Measurements from ENCODE around the gene GARNL3.

The GARNL3 gene

GRCh38 chr9:127237801-127238200 lies 26.8 kb upstream of the GARNL3 start:
- peak; percentile 68 for DNase-seq (ENCODE audit: low read depth)
- H3K4me3 ChIP-seq (ENCODE audit: low read length) = no peak overlapping the region
- no peak for TF ChIP-seq CTCF (IDR thresholded peaks at IDR 0.05; ENCODE audit: insufficient read depth, low read depth, low read length, missing control alignments)

- no peak for TF ChIP-seq CTCF (IDR thresholded peaks at IDR 0.05; ENCODE audit: insufficient read depth, low read depth, low read length, missing control alignments)
- no peak for DNase-seq (ENCODE audit: low read depth)
- H3K4me3 ChIP-seq (ENCODE audit: low read length) = no peak overlapping the region
Measured at GRCh38 chr9:127241354-127241753, 23.2 kb upstream of the GARNL3 start.

GRCh38 chr9:127244609-127245601 lies 19.7 kb upstream of the GARNL3 start:
- no peak for TF ChIP-seq CTCF (IDR thresholded peaks at IDR 0.05; ENCODE audit: insufficient read depth, low read depth, low read length, missing control alignments)
- peak; percentile 97 for DNase-seq (ENCODE audit: low read depth)
- H3K4me3 ChIP-seq (ENCODE audit: low read length) = peak overlapping the region; percentile 68

- TF ChIP-seq CTCF (IDR thresholded peaks at IDR 0.05; ENCODE audit: insufficient read depth, low read depth, low read length, missing control alignments) = no peak
- peak overlapping the region; percentile 68 for H3K4me3 ChIP-seq (ENCODE audit: low read length)
- no peak for DNase-seq (ENCODE audit: low read depth)
Measured at GRCh38 chr9:127245637-127246164, 18.9 kb upstream of the GARNL3 start.

- TF ChIP-seq CTCF (IDR thresholded peaks at IDR 0.05; ENCODE audit: insufficient read depth, low read depth, low read length, missing control alignments) = no peak
- peak; percentile 33 for DNase-seq (ENCODE audit: low read depth)
- H3K4me3 ChIP-seq (ENCODE audit: low read length) = no peak overlapping the region
Measured at GRCh38 chr9:127248241-127248640, 16.3 kb upstream of the GARNL3 start.

GRCh38 chr9:127249877-127250276 lies 14.7 kb upstream of the GARNL3 start:
- no peak overlapping the region for H3K4me3 ChIP-seq (ENCODE audit: low read length)
- no peak for TF ChIP-seq CTCF (IDR thresholded peaks at IDR 0.05; ENCODE audit: insufficient read depth, low read depth, low read length, missing control alignments)
- DNase-seq (ENCODE audit: low read depth) = no peak

All from epithelial cell of esophagus (primary cell).